Measurements from ENCODE around the gene TSPAN31.

The TSPAN31 gene

GRCh38 chr12:57777367-57777766, 32.5 kb downstream of the TSPAN31 start:
- ChIA-PET POLR2A (no interaction called here), CTCF (interaction anchor here (1.1 kb wide), 1 partner anchor 18 kb away, joined by 3 read pairs; no protein-coding TSS in a partner anchor)
- no peak for TF ChIP-seq L3MBTL2 (conservative IDR thresholded peaks at IDR 0.05)
- no peak for TF ChIP-seq LEF1 (IDR thresholded peaks at IDR 0.05; ENCODE audit: borderline replicate concordance)
- TF ChIP-seq NFRKB (IDR thresholded peaks at IDR 0.05) = no peak
- TF ChIP-seq BHLHE40 (IDR thresholded peaks at IDR 0.05; ENCODE audit: borderline replicate concordance) = no peak
- TF ChIP-seq FOXA1 (IDR thresholded peaks at IDR 0.05) = no peak
- no peak for DNase-seq (ENCODE audit: extremely low spot score)

DNA sequence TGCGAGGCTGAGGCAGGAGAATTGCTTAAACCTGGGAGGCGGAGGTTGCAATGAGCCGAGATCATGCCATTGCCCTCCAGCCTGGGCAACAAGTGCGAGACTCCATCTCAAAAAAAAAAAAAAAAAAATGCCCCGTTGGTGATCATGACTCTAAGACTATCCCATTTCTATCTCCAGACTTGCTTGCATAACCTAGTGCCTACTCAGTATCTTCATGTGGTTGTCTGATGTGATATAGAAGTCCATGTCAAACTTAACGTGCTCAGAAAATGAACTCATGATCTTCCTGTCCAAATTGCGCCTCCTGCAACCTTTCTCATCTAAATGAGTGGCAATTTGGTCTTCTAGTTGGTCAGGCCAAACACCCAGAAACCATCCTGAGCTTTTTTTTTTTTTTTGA, 33.1 kb downstream of the TSPAN31 start:
- no peak for TF ChIP-seq ELF4 (IDR thresholded peaks at IDR 0.05)
- no peak for TF ChIP-seq SUZ12 (IDR thresholded peaks at IDR 0.05)
- TF ChIP-seq TARDBP (IDR thresholded peaks at IDR 0.05) = no peak
- TF ChIP-seq SP1 (IDR thresholded peaks at IDR 0.05) = no peak
- TF ChIP-seq, protein P1, sequence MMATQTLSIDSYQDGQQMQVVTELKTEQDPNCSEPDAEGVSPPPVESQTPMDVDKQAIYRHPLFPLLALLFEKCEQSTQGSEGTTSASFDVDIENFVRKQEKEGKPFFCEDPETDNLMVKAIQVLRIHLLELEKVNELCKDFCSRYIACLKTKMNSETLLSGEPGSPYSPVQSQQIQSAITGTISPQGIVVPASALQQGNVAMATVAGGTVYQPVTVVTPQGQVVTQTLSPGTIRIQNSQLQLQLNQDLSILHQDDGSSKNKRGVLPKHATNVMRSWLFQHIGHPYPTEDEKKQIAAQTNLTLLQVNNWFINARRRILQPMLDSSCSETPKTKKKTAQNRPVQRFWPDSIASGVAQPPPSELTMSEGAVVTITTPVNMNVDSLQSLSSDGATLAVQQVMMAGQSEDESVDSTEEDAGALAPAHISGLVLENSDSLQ (IDR thresholded peaks at IDR 0.05) = no peak
- no peak for TF ChIP-seq FOXK2 (IDR thresholded peaks at IDR 0.05)
- no peak for TF ChIP-seq ARNT (IDR thresholded peaks at IDR 0.05)
- TF ChIP-seq L3MBTL2 (conservative IDR thresholded peaks at IDR 0.05) = no peak
- TF ChIP-seq HDGF (IDR thresholded peaks at IDR 0.05; ENCODE audit: borderline replicate concordance) = no peak
- no peak for TF ChIP-seq NFRKB (IDR thresholded peaks at IDR 0.05)
- no peak for TF ChIP-seq LEF1 (IDR thresholded peaks at IDR 0.05; ENCODE audit: borderline replicate concordance)
- no peak for TF ChIP-seq CTBP1 (IDR thresholded peaks at IDR 0.05; ENCODE audit: borderline replicate concordance)
- no peak for DNase-seq (ENCODE audit: extremely low spot score)
- ChIA-PET CTCF (interaction anchor here (1.0 to 1.1 kb wide), 2 partner anchors 19 to 21 kb away, joined by 3 read pairs; no protein-coding TSS in a partner anchor), POLR2A (no interaction called here)

GRCh38 chr12:57779736-57780135, 34.9 kb downstream of the TSPAN31 start:
- no peak for DNase-seq (ENCODE audit: extremely low spot score)
- POLR2A ChIA-PET = no interaction called here
- no peak for TF ChIP-seq ARNT (IDR thresholded peaks at IDR 0.05)
- no peak for TF ChIP-seq SUZ12 (IDR thresholded peaks at IDR 0.05)
- TF ChIP-seq TARDBP (IDR thresholded peaks at IDR 0.05) = no peak
- no peak for TF ChIP-seq CTBP1 (IDR thresholded peaks at IDR 0.05; ENCODE audit: borderline replicate concordance)
- no peak for TF ChIP-seq L3MBTL2 (conservative IDR thresholded peaks at IDR 0.05)
- no peak for TF ChIP-seq ELF4 (IDR thresholded peaks at IDR 0.05)
- no peak for TF ChIP-seq FOXK2 (IDR thresholded peaks at IDR 0.05)
- no peak for TF ChIP-seq FOXM1 (IDR thresholded peaks at IDR 0.05; ENCODE audit: borderline replicate concordance)
- TF ChIP-seq ZNF384 (IDR thresholded peaks at IDR 0.05) = no peak
- TF ChIP-seq, protein P1 (IDR thresholded peaks at IDR 0.05) = no peak
- no peak for TF ChIP-seq SP1 (IDR thresholded peaks at IDR 0.05)
- TF ChIP-seq FOXA1 (IDR thresholded peaks at IDR 0.05) = no peak
- no peak for TF ChIP-seq HDGF (IDR thresholded peaks at IDR 0.05; ENCODE audit: borderline replicate concordance)
- no peak for TF ChIP-seq LEF1 (IDR thresholded peaks at IDR 0.05; ENCODE audit: borderline replicate concordance)
- CTCF ChIA-PET = interaction anchor here (0.7 kb wide), 1 partner anchor 1149 kb away, joined by 3 read pairs; no protein-coding TSS in a partner anchor

- POLR2A ChIA-PET = interaction anchor here (3.1 kb wide), 1 partner anchor 8 kb away, joined by 28 read pairs; the partner anchor contains the start of genes EEF1AKMT3 and METTL1
- CTCF ChIA-PET = interaction anchor here (0.7 kb wide), 1 partner anchor 1148 kb away, joined by 3 read pairs; no protein-coding TSS in a partner anchor
- no peak for DNase-seq (ENCODE audit: extremely low spot score)
- no peak for TF ChIP-seq BHLHE40 (IDR thresholded peaks at IDR 0.05; ENCODE audit: borderline replicate concordance)
- no peak for TF ChIP-seq LEF1 (IDR thresholded peaks at IDR 0.05; ENCODE audit: borderline replicate concordance)
- no peak for TF ChIP-seq ELF4 (IDR thresholded peaks at IDR 0.05)
- TF ChIP-seq FOXK2 (IDR thresholded peaks at IDR 0.05) = no peak
- TF ChIP-seq FOXM1 (IDR thresholded peaks at IDR 0.05; ENCODE audit: borderline replicate concordance) = no peak
- no peak for TF ChIP-seq HDGF (IDR thresholded peaks at IDR 0.05; ENCODE audit: borderline replicate concordance)
- TF ChIP-seq CTBP1 (IDR thresholded peaks at IDR 0.05; ENCODE audit: borderline replicate concordance) = no peak
- TF ChIP-seq ARNT (IDR thresholded peaks at IDR 0.05) = no peak
- TF ChIP-seq, protein P1 (IDR thresholded peaks at IDR 0.05) = no peak
- TF ChIP-seq FOXA1 (IDR thresholded peaks at IDR 0.05) = no peak
- no peak for TF ChIP-seq SP1 (IDR thresholded peaks at IDR 0.05)
- TF ChIP-seq SUZ12 (IDR thresholded peaks at IDR 0.05) = no peak
- no peak for TF ChIP-seq ZNF384 (IDR thresholded peaks at IDR 0.05)
These were observed 35.6 kb downstream of the TSPAN31 start for GRCh38 chr12:57780284-57780897.

DNA sequence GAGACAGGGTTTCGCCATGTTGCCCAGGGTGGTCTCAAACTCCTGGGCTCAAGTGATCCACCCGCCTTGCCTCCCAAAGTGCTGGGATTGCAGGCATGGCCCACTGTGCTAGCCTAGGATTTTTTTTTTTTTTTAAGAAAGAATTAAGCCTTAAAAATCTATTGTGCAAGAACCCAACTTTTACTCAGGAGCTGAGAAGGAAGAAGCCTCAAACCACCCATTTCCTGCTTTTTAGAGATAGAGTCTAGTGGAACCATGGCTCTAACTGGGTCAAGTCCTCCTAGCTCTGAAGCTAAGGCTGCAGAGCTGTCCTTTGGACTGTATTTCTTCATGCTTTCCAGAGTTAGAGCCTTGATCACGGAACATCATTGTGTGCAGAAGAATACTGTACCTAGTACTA, 36.4 kb downstream of the TSPAN31 start:
- CTCF ChIA-PET = interaction anchor here (1.1 kb wide), 1 partner anchor 9 kb away, joined by 3 read pairs; the partner anchor contains the start of gene METTL1
- no peak for DNase-seq (ENCODE audit: extremely low spot score)
- TF ChIP-seq FOXA1 (IDR thresholded peaks at IDR 0.05) = no peak
- no peak for TF ChIP-seq L3MBTL2 (conservative IDR thresholded peaks at IDR 0.05)
- no peak for TF ChIP-seq ARNT (IDR thresholded peaks at IDR 0.05)
- TF ChIP-seq LEF1 (IDR thresholded peaks at IDR 0.05; ENCODE audit: borderline replicate concordance) = no peak
- no peak for TF ChIP-seq ZNF384 (IDR thresholded peaks at IDR 0.05)
- TF ChIP-seq SP1 (IDR thresholded peaks at IDR 0.05) = no peak
- TF ChIP-seq FOXM1 (IDR thresholded peaks at IDR 0.05; ENCODE audit: borderline replicate concordance) = no peak
- TF ChIP-seq HDGF (IDR thresholded peaks at IDR 0.05; ENCODE audit: borderline replicate concordance) = no peak
- POLR2A ChIA-PET = interaction anchor here (3.1 kb wide), 1 partner anchor 9 kb away, joined by 28 read pairs; the partner anchor contains the start of genes EEF1AKMT3 and METTL1

DNA sequence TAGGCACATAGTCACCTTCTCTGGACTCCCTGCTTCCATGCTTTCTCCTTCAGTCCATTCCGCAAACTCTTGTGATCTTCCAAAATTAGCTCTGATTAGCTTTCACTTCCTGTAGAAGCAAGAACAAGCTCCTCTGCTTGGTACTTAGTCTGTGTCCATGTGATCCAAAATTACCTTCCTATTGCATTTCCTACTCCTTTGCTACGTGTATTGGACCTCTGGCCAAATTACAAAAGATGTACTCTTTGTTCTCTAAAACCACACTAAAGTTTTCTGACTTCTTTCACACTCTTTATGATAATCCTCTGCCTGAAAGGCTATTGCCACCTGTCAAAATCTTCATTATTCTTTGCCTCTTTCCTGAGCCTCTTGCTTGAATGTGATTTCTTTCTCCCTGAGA, 37.0 kb downstream of the TSPAN31 start:
- ChIA-PET CTCF (interaction anchor here (1.1 kb wide), 1 partner anchor 10 kb away, joined by 3 read pairs; the partner anchor contains the start of gene METTL1), POLR2A (interaction anchor here (2.1 to 3.1 kb wide), 2 partner anchors 9 to 25 kb away, joined by 8 to 28 read pairs; partner anchors contain the start of genes EEF1AKMT3 and METTL1)
- TF ChIP-seq FOXA1 (IDR thresholded peaks at IDR 0.05) (no peak), SUZ12 (IDR thresholded peaks at IDR 0.05) (no peak), LEF1 (IDR thresholded peaks at IDR 0.05; ENCODE audit: borderline replicate concordance) (no peak), ELF4 (IDR thresholded peaks at IDR 0.05) (no peak), CTBP1 (IDR thresholded peaks at IDR 0.05; ENCODE audit: borderline replicate concordance) (no peak), FOXM1 (IDR thresholded peaks at IDR 0.05; ENCODE audit: borderline replicate concordance) (no peak), ARNT (IDR thresholded peaks at IDR 0.05) (no peak), TARDBP (IDR thresholded peaks at IDR 0.05) (no peak), BHLHE40 (IDR thresholded peaks at IDR 0.05; ENCODE audit: borderline replicate concordance) (no peak), ZNF384 (IDR thresholded peaks at IDR 0.05) (no peak), SP1 (IDR thresholded peaks at IDR 0.05) (no peak), FOXK2 (IDR thresholded peaks at IDR 0.05) (no peak), NFRKB (IDR thresholded peaks at IDR 0.05) (no peak)
- TF ChIP-seq, protein P1 (IDR thresholded peaks at IDR 0.05) = no peak
- no peak for DNase-seq (ENCODE audit: extremely low spot score)
